DOHH2 (cell line): ENCODE measurements around the gene SLC16A7.

Source experiments
- EZH2phosphoT487 ChIP-seq: fragments of 200-600 bp; sonication (generic); IDR thresholded peaks from 2 replicates; pipeline ENCODE4 v1.6.1; 2017; ENCODE audit warnings: borderline replicate concordance, mild to moderate bottlenecking, antibody characterized with exemption, low read length, moderate library complexity, mixed read lengths
- TF ChIP-seq, protein P1 (sequence below): fragments of 200-600 bp; sonication (generic); IDR thresholded peaks from one replicate; pipeline ENCODE4 v1.5.1; 2014; ENCODE audit warnings: antibody characterized with exemption, mild to moderate bottlenecking, low read depth, low read length; ENCODE audit not compliant: poor library complexity, severe bottlenecking

DNA sequence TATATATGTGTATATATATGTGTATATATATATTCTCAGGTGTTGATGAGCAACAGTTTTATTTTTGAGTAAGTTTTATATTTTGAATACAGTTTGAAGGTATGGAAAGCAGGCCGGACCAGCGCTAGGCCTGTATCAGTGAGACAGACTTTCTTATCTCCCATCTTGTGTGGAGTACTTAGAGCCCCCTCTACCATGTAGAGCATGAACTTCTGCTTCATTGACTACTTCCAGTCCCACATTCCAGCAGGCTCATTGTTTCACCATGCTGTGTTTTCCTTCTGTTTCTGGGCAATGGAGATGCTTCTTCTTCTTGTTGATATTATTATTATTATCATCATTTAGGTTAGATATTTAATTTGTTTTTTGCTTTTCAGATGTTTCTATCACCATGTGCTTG is 76.4 kb downstream of the SLC16A7 start:
- TF ChIP-seq, protein P1, sequence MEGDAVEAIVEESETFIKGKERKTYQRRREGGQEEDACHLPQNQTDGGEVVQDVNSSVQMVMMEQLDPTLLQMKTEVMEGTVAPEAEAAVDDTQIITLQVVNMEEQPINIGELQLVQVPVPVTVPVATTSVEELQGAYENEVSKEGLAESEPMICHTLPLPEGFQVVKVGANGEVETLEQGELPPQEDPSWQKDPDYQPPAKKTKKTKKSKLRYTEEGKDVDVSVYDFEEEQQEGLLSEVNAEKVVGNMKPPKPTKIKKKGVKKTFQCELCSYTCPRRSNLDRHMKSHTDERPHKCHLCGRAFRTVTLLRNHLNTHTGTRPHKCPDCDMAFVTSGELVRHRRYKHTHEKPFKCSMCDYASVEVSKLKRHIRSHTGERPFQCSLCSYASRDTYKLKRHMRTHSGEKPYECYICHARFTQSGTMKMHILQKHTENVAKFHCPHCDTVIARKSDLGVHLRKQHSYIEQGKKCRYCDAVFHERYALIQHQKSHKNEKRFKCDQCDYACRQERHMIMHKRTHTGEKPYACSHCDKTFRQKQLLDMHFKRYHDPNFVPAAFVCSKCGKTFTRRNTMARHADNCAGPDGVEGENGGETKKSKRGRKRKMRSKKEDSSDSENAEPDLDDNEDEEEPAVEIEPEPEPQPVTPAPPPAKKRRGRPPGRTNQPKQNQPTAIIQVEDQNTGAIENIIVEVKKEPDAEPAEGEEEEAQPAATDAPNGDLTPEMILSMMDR = no peak
- TF ChIP-seq EZH2phosphoT487 = no peak
